Spinal cord (tissue), 10 donors: ENCODE results near the gene DGCR8. TPM values are rescaled to one million over a fixed set of nuclear protein-coding genes. Genes with fewer than 3 reads are reported as not detected.

Experiments
- DNase-seq, 6 donors: peaks; one replicate each; pipeline versions ENCODE4 v3.0.0 to v3.0.0-alpha.2; 2013 to 2015; ENCODE audit warnings: low spot score in 6 of 6, low read depth in 4 of 6
- H3K27ac ChIP-seq: one replicate; pipeline ENCODE4 v1.5.1; 2013; ENCODE audit warnings: low read depth, low read length, control low read depth
- H3K27me3 ChIP-seq: one replicate; pipeline ENCODE4 v1.6.1; 2013; ENCODE audit warnings: low read length; ENCODE audit not compliant: control insufficient read depth, insufficient read depth
- H3K36me3 ChIP-seq: one replicate; pipeline ENCODE4 v1.6.1; 2013; ENCODE audit warnings: low read length; ENCODE audit not compliant: control insufficient read depth, insufficient read depth
- H3K4me1 ChIP-seq: one replicate; pipeline ENCODE4 v1.6.1; 2013; ENCODE audit warnings: low read length; ENCODE audit not compliant: control insufficient read depth, insufficient read depth
- H3K4me3 ChIP-seq: one replicate; pipeline ENCODE4 v1.5.1; 2013; ENCODE audit warnings: low read depth, low read length, control low read depth
- H3K9me3 ChIP-seq: one replicate; pipeline ENCODE4 v1.6.1; 2013; ENCODE audit warnings: low read length; ENCODE audit not compliant: control insufficient read depth, insufficient read depth
- WGBS: methylation state at CpG from one replicate; pipeline ENCODE4 v1.1.5; 2013; ENCODE audit warnings: missing lambda C conversion rate; ENCODE audit not compliant: insufficient coverage; 5-methylcytosine and 5-hydroxymethylcytosine counted together
- polyA plus RNA-seq, 2 donors: library from polyadenylated mRNA; unstranded; fragments of 120-200 nt; gene quantifications; one replicate each; pipeline ENCODE4 v1.2.1, GENCODE V29; 2013; ENCODE audit not compliant: insufficient read length in 2 of 2
- total RNA-seq, 2 donors: library from RNA; depleted of rRNA in 1 of 2; stranded (reverse); fragments of 120-200 nt in 1 of 2; fragments of >200 nt in 1 of 2; gene quantifications; one replicate each; pipeline versions ENCODE4 v1.2.3 to v1.2.4, GENCODE V29; 2013 to 2014
- donor health status: healthy.

Gene DGCR8
- total and polyA plus RNA-seq, 4 donors = 20.7 to 58.7 (median 39.0) TPM

GRCh38 chr22:20123366-20124082, 43.5 kb downstream of the DGCR8 start:
- 94% methylated on average over 10 of the region's 13 CpGs for WGBS
- Histone ChIP-seq H3K4me1 (peaks cover 18% of the 10 kb centered on the region), H3K27ac (no peak overlapping the region), H3K4me3 (no peak overlapping the region), H3K27me3 (no peaks in the 10 kb centered on the region), H3K9me3 (no peaks in the 10 kb centered on the region), H3K36me3 (peaks cover 93% of the 10 kb centered on the region)
- no peak for DNase-seq

GRCh38 chr22:20124083-20124787, 44.2 kb downstream of the DGCR8 start:
- peaks cover 92% of the 10 kb centered on the region for H3K36me3 ChIP-seq
- no peak for DNase-seq
- H3K27me3 ChIP-seq = no peaks in the 10 kb centered on the region
- no peaks in the 10 kb centered on the region for H3K9me3 ChIP-seq
- H3K4me1 ChIP-seq = peaks cover 11% of the 10 kb centered on the region
- no peak overlapping the region for H3K4me3 ChIP-seq
- 85% methylated on average over 6 of the region's 11 CpGs for WGBS
- no peak overlapping the region for H3K27ac ChIP-seq

GRCh38 chr22:20125201-20126174, 45.4 kb downstream of the DGCR8 start:
- H3K4me1 ChIP-seq = peaks cover 13% of the 10 kb centered on the region
- peaks cover 80% of the 10 kb centered on the region for H3K36me3 ChIP-seq
- no peaks in the 10 kb centered on the region for H3K9me3 ChIP-seq
- WGBS = 94% methylated on average over 28 of the region's 32 CpGs
- H3K27me3 ChIP-seq = no peaks in the 10 kb centered on the region
- no peak overlapping the region for H3K27ac ChIP-seq
- no peak for DNase-seq
- H3K4me3 ChIP-seq = no peak overlapping the region

GRCh38 chr22:20126284-20127029, 46.4 kb downstream of the DGCR8 start:
- no peak for DNase-seq
- Histone ChIP-seq H3K27ac (no peak overlapping the region), H3K4me3 (no peak overlapping the region), H3K36me3 (peaks cover 70% of the 10 kb centered on the region), H3K27me3 (no peaks in the 10 kb centered on the region), H3K4me1 (peaks cover 13% of the 10 kb centered on the region), H3K9me3 (no peaks in the 10 kb centered on the region)
- 89% methylated on average over 14 of the region's 19 CpGs for WGBS

GRCh38 chr22:20127318-20127868, 47.4 kb downstream of the DGCR8 start:
- no peak for DNase-seq
- Histone ChIP-seq H3K4me3 (no peak overlapping the region), H3K27me3 (no peaks in the 10 kb centered on the region), H3K27ac (no peak overlapping the region), H3K4me1 (peaks cover 17% of the 10 kb centered on the region), H3K9me3 (no peaks in the 10 kb centered on the region), H3K36me3 (peaks cover 62% of the 10 kb centered on the region)
- 92% methylated on average over 15 of the region's 15 CpGs for WGBS

- no peak for DNase-seq
- 62% methylated on average over 10 of the region's 17 CpGs for WGBS
- peaks cover 58% of the 10 kb centered on the region for H3K36me3 ChIP-seq
- peaks cover 24% of the 10 kb centered on the region for H3K4me1 ChIP-seq
- no peak overlapping the region for H3K4me3 ChIP-seq
- H3K27ac ChIP-seq = no peak overlapping the region
- H3K27me3 ChIP-seq = no peaks in the 10 kb centered on the region
- no peaks in the 10 kb centered on the region for H3K9me3 ChIP-seq
Measured at GRCh38 chr22:20127869-20128618, 48.0 kb downstream of the DGCR8 start.

GRCh38 chr22:20128619-20128901, 48.5 kb downstream of the DGCR8 start:
- no peaks in the 10 kb centered on the region for H3K27me3 ChIP-seq
- peaks cover 29% of the 10 kb centered on the region for H3K4me1 ChIP-seq
- WGBS = 38% methylated on average over 2 of the region's 2 CpGs
- no peak for DNase-seq
- no peak overlapping the region for H3K27ac ChIP-seq
- no peak overlapping the region for H3K4me3 ChIP-seq
- peaks cover 53% of the 10 kb centered on the region for H3K36me3 ChIP-seq
- no peaks in the 10 kb centered on the region for H3K9me3 ChIP-seq

- H3K9me3 ChIP-seq = no peaks in the 10 kb centered on the region
- H3K27ac ChIP-seq = no peak overlapping the region
- no peak overlapping the region for H3K4me3 ChIP-seq
- DNase-seq = no peak
- peaks cover 52% of the 10 kb centered on the region for H3K36me3 ChIP-seq
- peaks cover 35% of the 10 kb centered on the region for H3K4me1 ChIP-seq
- WGBS = 38% methylated on average over 18 of the region's 18 CpGs
- no peaks in the 10 kb centered on the region for H3K27me3 ChIP-seq
Measured at GRCh38 chr22:20128902-20129746, 49.1 kb downstream of the DGCR8 start.
